Endothelial cell of umbilical vein (primary cell): ENCODE measurements around the gene CHPF2. TPM values are rescaled to one million over a fixed set of nuclear protein-coding genes. Genes with fewer than 3 reads are reported as not detected.
A peak's percentile ranks its signal among the peaks of the same experiment; 100 is the strongest.

Source experiments
- BruUV-seq: library from RNA; stranded (reverse); fragments of 400-500 nt; replicated peaks from 2 replicates; lab custom pipeline; 2021; lab: Mats Ljungman, UMichigan
- CTCF ChIA-PET: fragments of 300-600, 350-600 bp; sonication (Branson Sonifier 250); formaldehyde crosslinking; loops from one replicate; lab custom pipeline; 2021; ENCODE audit warnings: antibody characterized with exemption, inconsistent platforms; lab: Charles Lee
- POLR2A ChIA-PET: fragments of 300-600, 350-600 bp; sonication (Branson Sonifier 250); formaldehyde crosslinking; loops from one replicate; lab custom pipeline; 2021; ENCODE audit warnings: antibody characterized with exemption, inconsistent platforms; lab: Charles Lee
- DNase-seq: peaks from one replicate; pipeline ENCODE4 v3.0.0-alpha.2; 2011; ENCODE audit warnings: low read depth, low spot score
- FAIRE-seq: peaks from 2 replicates; lab custom pipeline; 2011; peaks lifted over from hg19 to GRCh38; lab: Jason Lieb, UNC
- H2AFZ ChIP-seq: 2 replicates; pipeline ENCODE4 v1.6.0; 2012; ENCODE audit warnings: low read depth, low read length, control low read depth, inconsistent platforms
- H3K27ac ChIP-seq: 2 replicates; pipeline ENCODE4 v1.5.1; 2011; ENCODE audit warnings: low read depth, mild to moderate bottlenecking, control low read depth, low read length, moderate library complexity; ENCODE audit not compliant: insufficient read depth
- H3K27me3 ChIP-seq, 2 experiments: 2 replicates each; pipeline versions ENCODE4 v1.6.0 to v1.6.1; 2011; ENCODE audit warnings: low read length in 2 of 2, mixed read lengths in 1 of 2; ENCODE audit not compliant: control insufficient read depth in 2 of 2, insufficient read depth in 2 of 2
- H3K36me3 ChIP-seq, 2 experiments: 2 replicates in 1 of 2; 3 replicates in 1 of 2; pipeline ENCODE4 v1.5.1; 2011; ENCODE audit warnings: low read length in 2 of 2, mild to moderate bottlenecking in 1 of 2, moderate library complexity in 1 of 2; ENCODE audit not compliant: control insufficient read depth in 2 of 2, insufficient read depth in 2 of 2; ENCODE audit errors: extremely low read depth in 1 of 2
- H3K4me1 ChIP-seq: 3 replicates; pipeline ENCODE4 v1.5.1; 2011; ENCODE audit warnings: mild to moderate bottlenecking, low read length; ENCODE audit not compliant: control insufficient read depth, insufficient read depth; ENCODE audit errors: extremely low read depth
- H3K4me2 ChIP-seq: 2 replicates; pipeline ENCODE4 v1.6.1; 2011; ENCODE audit warnings: low read length, control low read depth, mixed read lengths; ENCODE audit not compliant: insufficient read depth
- H3K4me3 ChIP-seq, 3 experiments: fragments of 200-600 bp in 1 of 3; sonication (generic), shearing (Covaris generic) in 1 of 3; replicated peaks in 1 of 3; 2 replicates each; pipeline ENCODE4 v1.5.1; 2011 to 2016; ENCODE audit warnings: control low read depth in 3 of 3, low read length in 3 of 3, mild to moderate bottlenecking in 2 of 3, inconsistent platforms in 1 of 3, low read depth in 1 of 3, moderate library complexity in 1 of 3; ENCODE audit not compliant: insufficient read depth in 1 of 3
- H3K79me2 ChIP-seq: 2 replicates; pipeline ENCODE4 v1.6.0; 2012; ENCODE audit warnings: low read length, inconsistent platforms; ENCODE audit not compliant: control insufficient read depth, insufficient read depth
- H3K9ac ChIP-seq: replicated peaks from 2 replicates; pipeline ENCODE3; 2011; ENCODE audit warnings: low read length, control low read depth; ENCODE audit not compliant: insufficient read depth; ENCODE audit errors: extremely low read depth
- H3K9me1 ChIP-seq: replicated peaks from 3 replicates; pipeline ENCODE4 v1.6.0; 2011; ENCODE audit warnings: mild to moderate bottlenecking, low read length; ENCODE audit not compliant: control insufficient read depth, insufficient read depth; ENCODE audit errors: extremely low read depth
- H3K9me3 ChIP-seq: replicated peaks from 2 replicates; pipeline ENCODE4 v1.5.1; 2012; ENCODE audit warnings: low read length, inconsistent platforms; ENCODE audit not compliant: control insufficient read depth, insufficient read depth
- H4K20me1 ChIP-seq: replicated peaks from 2 replicates; pipeline ENCODE3; 2011; ENCODE audit warnings: mild to moderate bottlenecking, low read length; ENCODE audit not compliant: control insufficient read depth, insufficient read depth; ENCODE audit errors: extremely low read depth
- EZH2 ChIP-seq: IDR thresholded peaks from 2 replicates; pipeline ENCODE4 v1.6.1; 2012; ENCODE audit warnings: borderline replicate concordance, low read depth, mild to moderate bottlenecking, moderate library complexity, low read length, inconsistent platforms; ENCODE audit not compliant: severe bottlenecking
- FOS ChIP-seq: IDR thresholded peaks from 2 replicates; pipeline ENCODE4 v1.6.1; 2011; ENCODE audit warnings: mild to moderate bottlenecking, low read length, moderate library complexity, borderline replicate concordance; ENCODE audit not compliant: insufficient read depth
- GATA2 ChIP-seq: IDR thresholded peaks from 2 replicates; pipeline ENCODE4 v1.7.0; 2011; ENCODE audit warnings: low read depth, mild to moderate bottlenecking, moderate library complexity, mixed read lengths, low read length; ENCODE audit not compliant: insufficient read length, insufficient read depth
- JUN ChIP-seq: IDR thresholded peaks from 2 replicates; pipeline ENCODE4 v1.6.1; 2011; ENCODE audit warnings: borderline replicate concordance, low read depth; ENCODE audit not compliant: insufficient read length, insufficient read depth
- POLR2A ChIP-seq: IDR thresholded peaks from 2 replicates; pipeline ENCODE4 v1.6.1; 2012; ENCODE audit warnings: low read depth, mild to moderate bottlenecking, control low read depth, low read length
- POLR2AphosphoS5 ChIP-seq: IDR thresholded peaks from 2 replicates; pipeline ENCODE4 v1.6.1; 2012; ENCODE audit warnings: low read depth, mild to moderate bottlenecking, control low read depth, low read length, moderate library complexity; ENCODE audit not compliant: insufficient read depth
- dilution Hi-C: fragments of 300-500 bp; cut with MboI; formaldehyde crosslinking; loops from one replicate; pipeline ENCODE4 v1.15.0; 2019; ENCODE audit warnings: low sequenced_read_pairs; ENCODE audit not compliant: extremely low pct_ligation_motif_present
- intact Hi-C: fragments of 100-400 bp; cut with micrococcal nuclease; formaldehyde crosslinking; loops from one replicate; pipeline ENCODE4 v1.10.0; 2022
- polyA plus RNA-seq, 4 experiments: library from polyadenylated mRNA; depleted of rRNA in 3 of 4; stranded (reverse) in 3 of 4; unstranded in 1 of 4; fragments of >200 nt; gene quantifications; 2 replicates each; pipeline versions ENCODE4 v1.2.1 to v1.2.3, GENCODE V29; 2011 to 2012; ENCODE audit warnings: missing spikeins in 1 of 4
- total RNA-seq: library from RNA; stranded (reverse); gene quantifications from 2 replicates; pipeline ENCODE4 v1.2.3, GENCODE V29; 2021
- TF ChIP-seq, protein P1 (sequence below), 2 donors: IDR thresholded peaks; 1 replicate in 1 of 2; 2 replicates in 1 of 2; pipeline ENCODE4 v1.5.1; 2011; ENCODE audit warnings: low read length in 2 of 2, mild to moderate bottlenecking in 2 of 2, moderate library complexity in 2 of 2, control low read depth in 1 of 2, inconsistent platforms in 1 of 2, low read depth in 1 of 2; ENCODE audit not compliant: insufficient read depth in 1 of 2; ENCODE audit errors: extremely low read depth in 1 of 2

The CHPF2 gene
- total and polyA plus RNA-seq, 2 donors (not counting 3 experiments of a cell fraction or from before 2014, with no cell fraction given), result 72.8 to 75.0 TPM

DNA sequence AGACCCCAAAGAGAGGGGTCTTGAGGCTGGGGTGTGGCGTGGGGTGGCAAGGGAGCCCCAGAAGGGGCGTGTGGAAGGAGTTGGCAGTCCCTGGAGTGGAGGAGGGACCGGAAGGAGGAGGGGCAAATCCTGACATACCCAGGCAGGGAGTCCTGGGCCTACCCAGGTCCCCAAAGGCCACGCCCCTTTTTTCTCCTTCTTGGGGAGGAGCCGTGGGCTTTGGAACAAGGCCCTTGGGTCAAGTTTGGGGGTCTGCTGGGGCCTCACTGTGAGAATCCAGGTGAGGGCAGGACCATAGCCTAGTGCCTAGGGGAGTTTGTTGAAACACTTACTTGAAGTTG, 17.4 kb downstream of the CHPF2 start:
- DNase-seq (no peak), FAIRE-seq (peak; percentile 59)
- intact Hi-C loops, result no loop called here
- Histone ChIP-seq H3K9me1 (no peaks in the 10 kb centered on the region), H2AFZ (no peak overlapping the region), H3K79me2 (no peaks in the 10 kb centered on the region), H3K36me3 (no peaks in the 10 kb centered on the region), H3K4me3 (no peak overlapping the region), H3K27ac (no peak overlapping the region), H3K4me2 (no peak overlapping the region), H3K9me3 (no peaks in the 10 kb centered on the region), H3K9ac (no peak overlapping the region), H4K20me1 (no peaks in the 10 kb centered on the region), H3K4me1 (peaks cover 14% of the 10 kb centered on the region), H3K27me3 (peaks cover 0 to 4% of the 10 kb centered on the region in 2 experiments)
- BruUV-seq, result no TSS peak
- dilution Hi-C loops, result no loop called here
- TF ChIP-seq GATA2 (no peak), POLR2A (no peak), EZH2 (no peak), JUN (no peak), POLR2AphosphoS5 (no peak), FOS (no peak)
- TF ChIP-seq, protein P1, sequence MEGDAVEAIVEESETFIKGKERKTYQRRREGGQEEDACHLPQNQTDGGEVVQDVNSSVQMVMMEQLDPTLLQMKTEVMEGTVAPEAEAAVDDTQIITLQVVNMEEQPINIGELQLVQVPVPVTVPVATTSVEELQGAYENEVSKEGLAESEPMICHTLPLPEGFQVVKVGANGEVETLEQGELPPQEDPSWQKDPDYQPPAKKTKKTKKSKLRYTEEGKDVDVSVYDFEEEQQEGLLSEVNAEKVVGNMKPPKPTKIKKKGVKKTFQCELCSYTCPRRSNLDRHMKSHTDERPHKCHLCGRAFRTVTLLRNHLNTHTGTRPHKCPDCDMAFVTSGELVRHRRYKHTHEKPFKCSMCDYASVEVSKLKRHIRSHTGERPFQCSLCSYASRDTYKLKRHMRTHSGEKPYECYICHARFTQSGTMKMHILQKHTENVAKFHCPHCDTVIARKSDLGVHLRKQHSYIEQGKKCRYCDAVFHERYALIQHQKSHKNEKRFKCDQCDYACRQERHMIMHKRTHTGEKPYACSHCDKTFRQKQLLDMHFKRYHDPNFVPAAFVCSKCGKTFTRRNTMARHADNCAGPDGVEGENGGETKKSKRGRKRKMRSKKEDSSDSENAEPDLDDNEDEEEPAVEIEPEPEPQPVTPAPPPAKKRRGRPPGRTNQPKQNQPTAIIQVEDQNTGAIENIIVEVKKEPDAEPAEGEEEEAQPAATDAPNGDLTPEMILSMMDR (IDR thresholded peaks at IDR 0.05; ENCODE audit: extremely low read depth in 1 of 2, insufficient read depth in 1 of 2, low read depth in 1 of 2, low read length in 2 of 2), result no peak
- POLR2A ChIA-PET, result no interaction called here
- CTCF ChIA-PET, result no interaction called here
